Measurements from ENCODE around the gene TFAP2C.

Gene TFAP2C

GRCh38 chr20:56628873-56629463 is at the start of gene TFAP2C:
TFAP2C (plus strand) TSS chr20:56629306; CDS start chr20:56629545, 239 bp downstream.
- DNase-seq (ENCODE audit: low read depth): no peak

DNA sequence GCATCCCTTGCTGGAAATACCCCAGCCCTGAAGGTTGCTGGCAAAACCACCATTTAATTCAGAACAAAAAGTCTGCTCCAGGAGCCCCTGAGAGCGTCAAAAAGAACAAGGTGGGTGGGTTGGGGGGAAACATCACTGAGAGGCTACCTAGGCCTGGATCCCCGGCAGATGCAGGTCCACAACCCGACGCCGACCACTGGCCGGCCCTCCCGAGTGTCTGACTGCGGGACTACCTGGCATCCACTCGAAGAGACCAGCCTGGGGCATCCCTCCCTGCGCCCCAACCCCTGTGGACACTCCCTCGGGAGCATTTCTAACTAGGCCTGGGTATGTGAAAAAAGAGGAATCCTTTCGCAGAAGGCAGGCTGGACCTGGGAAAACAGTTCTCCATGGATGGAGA is 48.9 kb upstream of the TFAP2C start:
- DNase-seq (ENCODE audit: low read depth): no peak

- DNase-seq (ENCODE audit: low read depth): no peak
Measured at GRCh38 chr20:56581701-56582100, 47.4 kb upstream of the TFAP2C start.

- no peak for DNase-seq (ENCODE audit: low read depth)
Measured at GRCh38 chr20:56582542-56582941, 46.6 kb upstream of the TFAP2C start.

DNA sequence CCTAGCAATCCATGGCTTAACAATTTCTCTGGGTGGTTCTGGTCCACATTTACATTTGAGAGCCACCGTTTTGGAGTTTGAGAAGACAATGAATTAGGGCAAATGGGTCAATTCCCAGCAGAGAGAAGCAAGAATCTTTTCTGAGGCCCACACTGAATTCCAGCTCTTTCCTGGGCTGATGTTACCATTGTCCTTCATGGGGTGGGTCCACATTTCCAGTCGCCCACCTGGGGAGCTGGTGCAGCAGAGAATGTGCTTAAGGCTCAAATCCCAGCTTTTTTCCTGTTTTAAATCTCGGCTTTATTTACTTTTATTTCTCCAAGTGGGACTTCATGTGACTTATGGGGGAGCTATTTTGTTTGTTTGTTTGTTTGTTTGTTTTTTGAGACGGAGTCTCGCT is 44.2 kb upstream of the TFAP2C start:
- no peak for DNase-seq (ENCODE audit: low read depth)

DNA sequence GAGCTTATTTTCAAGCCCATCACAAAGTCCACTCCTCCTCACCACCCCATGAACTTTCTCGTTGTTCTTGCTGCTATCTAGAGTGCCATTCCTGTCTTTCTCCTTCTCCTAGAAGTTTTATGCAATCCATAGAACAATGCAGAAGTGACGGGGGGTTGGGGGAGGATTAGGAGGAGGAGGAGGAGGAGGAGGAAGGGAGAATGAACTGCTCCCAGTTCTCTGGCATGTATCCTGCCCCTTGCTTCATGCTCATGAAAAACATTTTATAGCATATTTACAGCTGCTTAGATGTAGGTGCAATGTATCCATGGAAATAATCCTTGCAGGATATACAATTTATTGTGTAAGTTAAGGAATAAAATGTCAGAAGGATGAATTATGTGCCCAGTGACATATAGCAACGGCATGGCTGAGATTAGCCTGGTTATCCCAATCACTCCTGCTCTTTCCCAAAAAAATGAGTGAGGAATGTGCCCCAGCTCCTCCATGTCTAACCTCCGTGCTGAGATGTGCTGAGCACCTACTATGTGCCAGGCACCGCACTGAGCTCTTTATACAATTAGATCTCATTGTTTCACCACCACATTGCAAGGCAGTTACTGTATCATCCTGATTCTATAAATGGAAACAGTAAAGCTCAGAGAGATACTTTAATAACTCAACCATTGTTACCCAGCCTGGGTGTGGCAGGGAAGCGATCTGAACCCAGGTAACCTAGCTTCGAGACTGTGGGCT is 41.6 kb upstream of the TFAP2C start:
- DNase-seq (ENCODE audit: low read depth): no peak

DNA sequence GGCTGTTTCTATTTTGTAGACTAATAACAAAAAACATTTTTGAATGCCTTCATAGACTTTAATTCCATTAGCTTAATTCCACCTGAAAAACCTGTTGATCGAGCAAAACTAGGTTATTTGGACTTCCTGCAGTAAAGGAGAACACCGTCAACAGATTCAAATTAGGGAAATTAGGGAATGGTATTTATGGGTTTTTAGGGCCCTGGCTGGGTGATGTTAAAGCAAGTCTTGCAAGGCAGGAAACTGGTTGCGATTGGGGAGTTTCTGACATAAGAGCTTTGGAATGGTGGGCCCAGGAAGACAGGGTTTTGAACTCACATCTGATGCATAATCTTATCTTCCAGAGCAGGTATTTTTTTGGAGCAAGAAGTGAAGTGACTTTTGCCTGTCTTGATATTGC is 40.1 kb upstream of the TFAP2C start:
- DNase-seq (ENCODE audit: low read depth): no peak

DNA sequence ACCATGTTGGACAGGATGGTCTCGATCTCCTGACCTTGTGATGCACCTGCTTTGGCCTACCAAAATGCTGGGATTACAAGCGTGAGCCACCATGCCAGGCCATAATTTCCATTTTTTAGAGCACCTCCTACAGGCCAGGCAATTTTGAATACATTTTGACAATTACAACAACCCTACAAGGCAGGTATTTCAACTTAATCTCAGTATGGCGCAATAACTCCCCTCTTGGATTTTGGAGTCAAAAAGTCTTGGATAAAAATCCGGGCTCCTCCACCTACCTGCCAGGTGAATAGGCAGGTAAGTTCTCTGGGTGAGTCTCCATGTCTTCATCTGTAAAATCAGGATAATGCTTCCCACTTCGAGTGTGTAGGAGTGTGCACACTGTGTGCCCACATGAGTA is 39.5 kb upstream of the TFAP2C start:
- DNase-seq (ENCODE audit: low read depth): no peak

DNA sequence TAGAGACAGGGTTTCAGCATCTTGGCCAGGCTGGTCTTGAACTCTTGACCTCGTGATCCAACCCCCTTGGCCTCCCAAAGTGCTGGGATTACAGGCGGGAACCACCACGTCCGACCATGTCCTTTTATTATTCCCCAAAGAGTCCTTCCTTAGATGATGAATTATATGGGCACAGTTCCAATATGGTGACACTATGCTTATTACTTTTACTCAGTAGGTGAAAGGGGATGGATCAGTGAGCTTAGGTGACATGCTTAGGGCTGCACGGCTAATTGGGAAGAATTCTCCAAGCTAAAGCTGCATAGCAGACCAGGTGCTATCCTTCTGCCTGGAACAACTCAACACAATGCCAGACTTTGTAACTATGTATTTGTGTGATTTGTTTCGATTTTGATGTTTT is 38.2 kb upstream of the TFAP2C start:
- no peak for DNase-seq (ENCODE audit: low read depth)

- no peak for DNase-seq (ENCODE audit: low read depth)
Measured at GRCh38 chr20:56592211-56592610, 36.9 kb upstream of the TFAP2C start.

GRCh38 chr20:56592817-56593216 is 36.3 kb upstream of the TFAP2C start:
- DNase-seq (ENCODE audit: low read depth): no peak

DNA sequence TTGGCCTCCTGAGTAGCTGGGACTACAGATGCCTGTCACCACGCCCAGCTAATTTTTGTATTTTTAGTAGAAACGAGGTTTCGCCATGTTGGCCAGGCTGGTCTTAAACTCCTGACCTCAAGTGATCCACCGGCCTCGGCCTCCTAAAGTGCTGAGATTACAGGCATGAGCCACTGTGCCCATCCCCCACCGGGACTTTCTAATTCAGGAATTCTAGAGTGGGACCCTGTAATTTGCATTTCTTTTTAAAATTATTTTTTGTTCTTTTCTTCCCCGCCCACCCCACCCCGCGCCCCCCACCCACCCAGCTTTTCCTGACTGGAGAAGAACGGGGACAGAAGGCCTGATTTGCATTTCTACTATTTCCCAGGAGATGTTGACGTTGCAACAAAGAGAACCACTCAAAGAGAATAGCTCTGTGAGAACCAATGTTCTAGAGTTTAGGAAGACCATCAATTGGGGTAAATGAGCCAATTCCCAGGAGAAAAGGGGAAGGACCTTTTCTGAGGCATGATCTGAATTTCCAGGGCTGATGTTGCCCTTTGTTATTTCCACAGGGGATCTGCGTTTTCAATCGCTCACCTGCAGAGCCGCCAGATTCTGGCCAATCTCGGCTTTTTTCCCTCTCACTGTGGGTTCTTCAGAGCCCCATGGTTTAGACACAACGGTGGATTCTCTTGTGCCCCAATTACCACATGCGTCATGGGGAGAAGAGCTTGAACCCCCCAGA is 33.2 kb upstream of the TFAP2C start:
- DNase-seq (ENCODE audit: low read depth): no peak

GRCh38 chr20:56601166-56601565 is 27.9 kb upstream of the TFAP2C start:
- DNase-seq (ENCODE audit: low read depth): no peak

GRCh38 chr20:56604673-56605072 is 24.4 kb upstream of the TFAP2C start:
- DNase-seq (ENCODE audit: low read depth): no peak

DNA sequence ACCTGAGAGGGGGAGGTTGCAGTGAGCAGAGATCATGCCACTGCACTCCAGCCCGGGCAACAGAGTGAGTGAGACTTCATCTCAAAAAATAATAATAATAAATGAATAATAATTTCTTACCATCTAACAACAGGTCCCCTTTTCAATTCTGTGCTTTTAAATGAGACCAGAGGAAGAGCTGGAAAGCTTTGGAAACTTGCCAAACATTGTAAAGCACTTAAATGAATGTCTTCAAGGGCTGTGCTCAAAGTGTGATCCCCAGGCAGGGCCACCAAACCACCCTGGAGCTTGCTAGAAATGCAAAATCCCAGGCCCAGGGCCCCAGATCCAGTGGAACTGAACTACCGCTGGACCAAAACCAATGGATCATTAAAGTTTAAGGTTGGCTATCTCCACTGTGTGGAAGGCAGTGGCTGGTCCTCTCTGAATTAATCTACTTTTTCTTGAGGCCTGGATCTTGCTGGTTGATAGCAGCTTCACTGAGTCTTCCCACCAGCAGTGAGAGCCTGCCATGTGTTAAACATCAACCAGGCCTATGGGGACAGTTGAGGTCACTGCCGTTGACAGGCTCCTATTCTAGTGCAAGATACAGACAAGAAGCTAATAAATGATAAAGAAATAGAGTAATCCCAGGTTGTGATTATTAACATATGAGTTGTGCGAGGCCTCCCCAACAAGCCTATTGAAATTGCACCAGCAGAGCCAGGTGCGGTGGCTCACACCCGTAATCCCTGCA is 23.7 kb upstream of the TFAP2C start:
- DNase-seq (ENCODE audit: low read depth): no peak

DNA sequence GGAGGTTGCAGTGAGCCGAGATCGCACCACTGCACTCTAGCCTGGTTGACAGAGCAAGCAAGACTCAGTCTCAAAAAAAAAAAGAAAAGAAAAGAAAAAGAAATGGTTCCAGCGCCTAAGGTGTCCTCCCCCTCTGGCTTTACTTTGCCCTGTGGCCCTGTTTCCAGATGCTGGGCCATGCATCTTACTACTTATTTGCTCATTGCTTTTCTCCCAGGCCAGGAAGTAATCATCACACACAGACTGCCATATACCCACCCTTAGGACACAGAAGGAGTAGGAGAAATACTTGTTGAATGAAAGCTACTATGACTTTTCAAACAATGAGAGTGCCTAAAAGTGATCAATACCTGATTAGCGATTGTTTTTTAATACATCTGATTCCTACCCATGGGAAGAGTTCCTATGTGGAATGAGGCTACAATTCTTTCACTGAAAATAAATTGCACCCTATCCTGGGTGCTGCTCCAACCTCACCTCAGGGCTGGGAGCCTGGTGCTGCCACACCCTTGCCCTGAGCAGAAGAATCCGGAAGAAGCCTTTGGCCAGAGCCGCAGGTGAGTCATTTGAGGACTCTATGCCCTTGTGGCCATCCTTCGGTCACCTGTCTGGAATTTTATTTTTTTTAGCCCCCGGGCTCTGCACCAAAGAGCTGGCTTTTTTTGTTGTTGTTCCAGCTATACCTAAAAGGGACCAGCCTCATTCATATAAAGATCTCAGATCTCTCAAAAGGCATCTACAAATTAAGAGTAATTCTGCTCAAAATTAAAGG is 22.7 kb upstream of the TFAP2C start:
- no peak for DNase-seq (ENCODE audit: low read depth)

- DNase-seq (ENCODE audit: low read depth): no peak
Measured at GRCh38 chr20:56607061-56607704, 21.9 kb upstream of the TFAP2C start.

DNA sequence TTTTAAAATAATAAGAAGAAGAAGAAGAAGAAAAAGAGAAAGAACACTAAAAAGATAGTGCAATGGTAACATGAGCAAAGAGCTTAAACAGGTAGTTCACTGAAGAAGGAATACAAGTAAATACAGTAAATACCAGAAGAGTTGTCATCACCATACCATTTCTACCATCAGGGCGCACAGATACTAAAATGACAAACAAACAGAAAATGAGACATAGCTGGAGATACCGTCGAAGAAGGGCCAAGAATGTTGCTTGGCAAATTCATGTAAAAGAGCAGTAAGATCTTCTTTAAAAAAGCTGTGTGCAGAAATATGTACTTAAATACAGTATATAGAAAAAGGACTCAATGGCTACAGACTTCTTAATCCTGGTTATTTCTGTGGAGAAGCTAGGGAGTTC is 20.7 kb upstream of the TFAP2C start:
- no peak for DNase-seq (ENCODE audit: low read depth)

DNA sequence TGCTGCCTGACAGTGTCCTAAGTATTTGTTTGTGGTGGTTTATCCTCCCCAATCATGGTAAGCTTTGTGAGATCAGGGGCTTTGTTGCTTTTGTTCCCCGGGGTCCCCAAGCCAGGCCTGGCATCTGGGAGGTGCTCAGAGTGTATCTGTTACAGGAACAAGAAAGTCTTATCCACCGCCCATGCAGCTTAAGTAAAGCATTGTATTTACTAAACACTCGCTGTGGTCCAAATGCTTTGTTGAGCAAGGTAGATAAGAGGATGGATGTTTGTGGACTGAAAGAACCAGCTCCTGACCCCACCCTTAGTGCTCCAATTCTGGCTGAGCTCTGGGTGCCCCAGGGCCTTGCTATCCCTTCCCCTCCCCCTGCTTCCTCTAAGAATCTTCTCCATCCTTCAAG is 19.8 kb upstream of the TFAP2C start:
- DNase-seq (ENCODE audit: low read depth): no peak

DNA sequence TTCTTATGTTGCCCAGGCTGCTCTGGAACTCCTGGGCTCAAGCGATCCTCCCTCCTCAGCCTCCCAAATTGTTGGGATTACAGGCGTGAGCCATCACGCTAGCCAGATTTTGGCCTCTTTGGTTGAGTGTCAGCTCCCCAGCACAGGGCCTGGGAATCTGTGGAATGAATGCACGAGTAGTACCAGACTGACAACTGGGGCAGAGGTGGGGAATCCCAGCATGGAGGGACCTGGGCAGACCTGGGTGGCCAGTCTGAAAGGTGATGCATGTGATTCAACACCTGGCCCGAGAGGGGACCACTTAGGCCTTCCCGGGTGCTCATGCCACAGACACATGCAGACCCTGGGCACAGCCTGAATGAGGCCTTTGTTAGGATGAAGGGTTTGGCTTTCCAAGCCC is 19.0 kb upstream of the TFAP2C start:
- DNase-seq (ENCODE audit: low read depth): no peak

DNA sequence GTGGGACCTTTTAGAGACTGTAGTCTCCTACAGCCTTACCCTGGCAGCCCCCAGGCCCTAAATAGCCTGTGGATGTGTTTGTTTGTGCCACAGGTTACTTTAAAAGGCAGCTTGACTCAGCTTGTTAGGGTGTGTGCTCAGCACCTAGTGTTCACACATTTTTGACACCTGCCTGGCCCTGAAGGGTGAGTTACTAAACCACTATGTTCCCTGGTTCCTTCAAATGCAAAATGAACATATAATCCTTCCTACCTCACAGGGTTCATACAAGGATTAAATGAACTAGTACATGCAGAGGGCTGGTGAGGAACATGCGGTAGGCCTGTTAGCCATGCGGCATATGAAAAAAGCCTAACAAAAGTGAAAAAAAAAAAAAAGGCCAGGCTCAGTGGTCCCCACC is 14.9 kb upstream of the TFAP2C start:
- no peak for DNase-seq (ENCODE audit: low read depth)
